A673 (cell line): ENCODE measurements around the gene NANOS1. TPM values are rescaled to one million over a fixed set of nuclear protein-coding genes. Genes with fewer than 3 reads are reported as not detected.

Experiments used
- BruUV-seq: library from RNA; stranded (reverse); fragments of 400-500 nt; replicated peaks from 2 replicates; lab custom pipeline; 2021; lab: Mats Ljungman, UMichigan
- CTCF ChIA-PET: fragments of 300-600 bp; sonication (Branson Sonifier 250); formaldehyde crosslinking; loops from one replicate; lab custom pipeline; 2022; ENCODE audit warnings: antibody characterized with exemption; lab: Charles Lee
- POLR2A ChIA-PET: fragments of 300-600 bp; sonication (Branson Sonifier 250); formaldehyde crosslinking; loops from one replicate; lab custom pipeline; 2022; ENCODE audit warnings: antibody characterized with exemption; ENCODE audit not compliant: low non-redundant PET; lab: Charles Lee
- DNase-seq: peaks from one replicate; pipeline ENCODE4 v3.0.0-alpha.2; 2015; ENCODE audit warnings: low spot score
- H3K27ac ChIP-seq: fragments of 200-600 bp; sonication (generic); 2 replicates; pipeline ENCODE4 v1.5.1; 2016; ENCODE audit warnings: mixed run types, low read depth, mild to moderate bottlenecking, mixed read lengths, antibody characterized with exemption, low read length; ENCODE audit not compliant: poor library complexity, severe bottlenecking
- H3K27me3 ChIP-seq: fragments of 200-600 bp; sonication (generic); replicated peaks from 2 replicates; pipeline ENCODE4 v1.6.1; 2017; ENCODE audit warnings: mixed run types, low read depth, mild to moderate bottlenecking, mixed read lengths, antibody characterized with exemption, low read length; ENCODE audit not compliant: insufficient read depth, poor library complexity
- H3K36me3 ChIP-seq: fragments of 200-600 bp; sonication (generic); 2 replicates; pipeline ENCODE4 v1.6.1; 2016; ENCODE audit warnings: mixed run types, mild to moderate bottlenecking, mixed read lengths, antibody characterized with exemption, low read length; ENCODE audit not compliant: insufficient read depth, poor library complexity, severe bottlenecking
- H3K4me1 ChIP-seq: fragments of 200-600 bp; sonication (generic); 2 replicates; pipeline ENCODE4 v1.6.1; 2017; ENCODE audit warnings: mixed run types, mild to moderate bottlenecking, mixed read lengths, antibody characterized with exemption, low read length; ENCODE audit not compliant: insufficient read depth, poor library complexity, severe bottlenecking
- H3K4me3 ChIP-seq: fragments of 200-600 bp; sonication (generic); 2 replicates; pipeline ENCODE4 v1.5.1; 2016; ENCODE audit warnings: low read depth, mixed run types, mild to moderate bottlenecking, mixed read lengths, low read length; ENCODE audit not compliant: poor library complexity, severe bottlenecking
- H3K9me3 ChIP-seq: fragments of 200-600 bp; sonication (generic); 2 replicates; pipeline ENCODE4 v1.6.1; 2016; ENCODE audit warnings: mixed run types, low read depth, mild to moderate bottlenecking, mixed read lengths, antibody characterized with exemption, low read length; ENCODE audit not compliant: poor library complexity, severe bottlenecking
- CTCF ChIP-seq: fragments of 300-800, 200-600 bp; sonication (generic); conservative IDR thresholded peaks from 2 replicates; pipeline ENCODE4 v1.5.1; 2017; ENCODE audit warnings: low read depth, mild to moderate bottlenecking, antibody characterized with exemption, low read length, moderate library complexity, mixed read lengths
- EZH2 ChIP-seq: fragments of 200-600 bp; sonication (generic); IDR thresholded peaks from 2 replicates; pipeline ENCODE4 v1.6.1; 2017; ENCODE audit warnings: borderline replicate concordance, low read depth, mild to moderate bottlenecking, mixed read lengths, antibody characterized with exemption, low read length; ENCODE audit not compliant: poor library complexity, severe bottlenecking
- intact Hi-C: fragments of 100-400 bp; cut with micrococcal nuclease; formaldehyde crosslinking; loops from one replicate; pipeline ENCODE4 v1.10.0; 2022; ENCODE audit not compliant: unreplicated experiment
- total RNA-seq: library from RNA; stranded (reverse); gene quantifications from 2 replicates; pipeline ENCODE4 v1.2.3, GENCODE V29; 2021

Gene NANOS1
- total RNA-seq, 1 experiment from 2014 or later = 0.67 TPM

- Histone ChIP-seq H3K27me3 (no peaks in the 10 kb centered on the region), H3K27ac (no peak overlapping the region), H3K4me3 (no peak overlapping the region), H3K9me3 (no peaks in the 10 kb centered on the region), H3K36me3 (peaks cover 100% of the 10 kb centered on the region), H3K4me1 (peaks cover 17% of the 10 kb centered on the region)
- TF ChIP-seq CTCF (no peak), EZH2 (no peak)
- intact Hi-C loops = no loop called here
- POLR2A ChIA-PET = no interaction called here
- CTCF ChIA-PET = no interaction called here
- BruUV-seq = no TSS peak
- no peak for DNase-seq
These were observed 30.0 kb downstream of the NANOS1 start for GRCh38 chr10:119059557-119059956.

GRCh38 chr10:119060107-119060506, 30.6 kb downstream of the NANOS1 start:
- Histone ChIP-seq H3K4me1 (peaks cover 17% of the 10 kb centered on the region), H3K27ac (no peak overlapping the region), H3K27me3 (no peaks in the 10 kb centered on the region), H3K9me3 (no peaks in the 10 kb centered on the region), H3K4me3 (no peak overlapping the region), H3K36me3 (peaks cover 100% of the 10 kb centered on the region)
- intact Hi-C loops = no loop called here
- BruUV-seq = no TSS peak
- TF ChIP-seq EZH2 (no peak), CTCF (no peak)
- POLR2A ChIA-PET = no interaction called here
- peak; percentile 80 for DNase-seq
- CTCF ChIA-PET = no interaction called here

GRCh38 chr10:119061352-119061751, 31.8 kb downstream of the NANOS1 start:
- Histone ChIP-seq H3K9me3 (no peaks in the 10 kb centered on the region), H3K27me3 (no peaks in the 10 kb centered on the region), H3K4me1 (peaks cover 17% of the 10 kb centered on the region), H3K27ac (no peak overlapping the region), H3K4me3 (no peak overlapping the region), H3K36me3 (peaks cover 100% of the 10 kb centered on the region)
- TF ChIP-seq EZH2 (no peak), CTCF (no peak)
- no TSS peak for BruUV-seq
- DNase-seq = no peak
- CTCF ChIA-PET = no interaction called here
- POLR2A ChIA-PET = interaction anchor here (0.6 kb wide), 1 partner anchor 31 kb away, joined by 6 read pairs; no protein-coding TSS in a partner anchor
- intact Hi-C loops = no loop called here
